GM21447 (cell line): ENCODE results near the gene ACKR3.
A peak's percentile ranks its signal among the peaks of the same experiment; 100 is the strongest.

Source experiments
- ATAC-seq: cut with Tn5 transposase; IDR thresholded peaks from one replicate; pipeline ENCODE4 v1.9.1; 2021; ENCODE audit not compliant: unreplicated experiment

The ACKR3 gene

DNA sequence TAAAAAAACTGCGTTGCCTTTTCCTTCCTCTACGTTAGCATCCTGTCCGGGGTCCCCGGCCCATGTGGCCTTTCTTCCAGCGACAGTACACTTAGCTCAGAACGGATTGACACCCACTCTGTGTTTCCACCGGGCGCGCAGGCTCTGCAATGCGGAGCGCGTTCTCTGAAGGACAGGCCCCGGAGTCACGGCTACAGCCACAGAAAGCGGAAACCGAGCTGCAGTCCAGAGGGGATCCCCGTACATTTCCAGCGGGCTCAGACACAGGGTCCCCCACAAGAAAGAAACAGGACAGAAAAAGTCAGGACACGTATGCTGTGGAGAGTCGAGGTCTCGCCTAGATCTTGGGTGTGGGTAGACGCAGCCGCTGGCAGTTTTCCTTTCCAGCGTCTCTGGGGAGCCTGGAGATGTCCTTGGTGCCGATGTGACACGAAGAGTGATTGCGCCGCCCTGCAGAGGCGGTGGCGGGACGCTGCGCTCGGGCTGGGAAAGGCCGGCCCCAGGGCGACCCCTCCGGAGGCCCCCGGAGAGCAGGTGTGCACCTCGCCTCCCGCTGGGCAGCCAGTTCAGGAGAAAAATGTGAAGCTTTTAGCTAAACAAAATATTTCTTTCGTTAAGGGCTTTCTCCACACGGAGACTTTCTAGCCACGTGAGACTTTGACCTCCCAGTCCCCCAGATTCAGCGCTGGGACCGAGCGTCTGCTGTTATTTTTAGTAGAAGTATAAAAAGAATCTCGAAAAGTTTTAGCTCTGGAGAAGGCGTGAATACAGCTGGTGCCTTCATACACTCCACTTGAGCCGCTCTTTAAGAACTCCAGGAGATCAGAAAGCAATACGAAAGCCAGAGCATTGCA, 1.3 kb upstream of the ACKR3 start:
- peak; percentile 41 for ATAC-seq

DNA sequence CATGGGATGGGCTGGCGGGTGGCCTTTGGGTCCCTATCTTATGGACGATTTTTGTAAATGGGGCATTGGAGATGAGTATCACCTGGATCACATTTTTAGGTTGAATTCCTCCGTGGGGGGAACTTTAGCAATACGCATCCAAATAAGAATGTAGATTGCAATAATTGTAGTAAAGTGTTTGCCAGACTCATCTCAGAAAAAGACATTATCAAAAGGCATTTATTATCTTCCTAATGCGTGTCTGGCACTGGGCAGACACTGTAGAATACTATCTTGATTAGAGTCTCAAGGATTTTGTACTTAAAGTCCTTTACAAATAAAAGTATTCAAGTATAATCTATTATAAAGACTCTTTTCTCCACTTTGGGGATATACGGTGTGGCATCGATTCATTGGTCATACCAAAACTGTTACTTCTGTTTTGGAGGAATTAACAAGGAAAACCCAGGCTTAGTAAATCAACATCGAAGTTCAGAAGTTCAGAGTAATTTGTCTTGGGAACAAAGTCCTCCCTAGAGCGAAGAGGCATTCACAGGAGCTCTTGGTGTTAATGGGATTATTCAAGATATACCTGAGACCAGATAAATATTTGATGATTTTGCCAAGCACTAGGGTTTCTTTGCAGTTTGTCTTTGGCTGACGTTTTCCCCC, 578 bp upstream of the ACKR3 start:
- ATAC-seq: no peak

DNA sequence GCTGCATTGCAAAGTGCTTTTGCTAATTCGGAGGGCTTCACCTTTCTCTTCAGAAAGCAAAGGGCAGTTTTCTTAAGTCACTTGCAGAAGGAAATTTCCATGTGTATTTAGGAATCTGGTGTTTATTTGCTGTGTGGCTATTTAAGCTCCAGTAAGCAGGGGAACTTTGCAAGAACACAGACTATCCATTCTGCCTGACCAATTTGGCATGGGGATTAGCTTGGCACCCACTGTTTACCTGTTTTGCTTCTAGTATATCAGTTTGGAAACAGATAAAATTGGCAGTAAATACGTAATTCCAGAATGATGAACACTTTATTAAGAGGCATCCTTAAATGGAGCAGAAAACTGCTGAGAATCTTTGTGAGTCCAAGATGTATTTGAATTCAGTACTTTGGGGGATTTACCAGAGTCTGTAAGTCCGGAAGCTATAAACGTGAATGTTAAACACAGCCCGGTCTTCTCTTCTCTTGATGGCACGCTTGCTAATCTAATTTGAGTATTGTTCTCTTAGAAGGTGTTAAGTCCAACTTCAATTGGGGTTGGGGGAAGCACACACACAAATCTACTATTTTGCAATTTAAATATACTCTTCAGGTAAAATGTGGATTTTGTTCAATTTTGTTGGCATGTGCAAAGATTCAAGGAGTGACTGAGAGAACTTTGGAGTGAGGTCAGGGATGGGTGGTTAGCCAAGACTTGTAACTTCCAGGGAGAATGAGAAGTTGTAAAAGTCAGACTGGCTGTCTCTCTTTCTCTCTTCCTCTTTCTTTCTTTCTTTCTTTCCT, 650 bp downstream of the ACKR3 start:
- ATAC-seq: peak; percentile 33

DNA sequence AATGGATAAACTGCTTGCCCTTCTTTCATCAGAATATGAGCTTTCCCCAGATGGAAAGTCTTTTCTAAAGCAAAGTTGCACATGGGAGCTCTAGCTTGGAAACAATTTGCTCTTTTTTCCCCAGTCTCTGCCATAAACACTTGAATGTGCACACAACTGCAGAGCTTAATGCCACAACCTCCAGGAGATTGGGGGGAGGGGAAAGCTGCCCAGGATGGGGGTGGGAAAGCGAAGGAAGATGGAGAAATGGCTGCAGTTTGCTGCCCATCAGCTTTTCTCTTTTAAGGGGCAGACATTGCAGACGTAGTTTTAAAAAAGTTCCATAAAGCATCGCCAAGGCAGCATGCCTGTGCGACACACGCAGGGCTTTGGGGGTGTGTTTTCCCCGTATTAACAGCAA, 1.5 kb downstream of the ACKR3 start:
- ATAC-seq: no peak

DNA sequence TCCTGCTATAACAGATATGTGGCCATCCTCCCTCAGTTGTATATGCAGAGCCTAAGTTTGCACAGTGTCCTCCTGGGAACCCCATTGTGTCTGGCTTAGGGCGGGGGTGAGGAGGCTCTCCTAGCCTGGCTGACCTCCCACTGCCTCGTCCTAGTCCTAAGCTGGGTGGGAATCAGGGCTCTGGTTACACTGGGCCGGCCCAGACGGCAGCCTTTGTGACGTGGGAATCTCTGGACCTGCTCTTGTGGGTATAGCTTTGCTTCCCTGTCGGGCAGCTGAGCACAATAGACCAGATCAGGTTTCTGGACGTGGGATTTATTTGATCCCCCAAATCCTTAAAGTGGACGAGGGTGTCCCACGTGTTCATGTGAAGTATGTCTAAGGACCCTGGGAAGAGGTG, 2.9 kb downstream of the ACKR3 start:
- no peak for ATAC-seq

DNA sequence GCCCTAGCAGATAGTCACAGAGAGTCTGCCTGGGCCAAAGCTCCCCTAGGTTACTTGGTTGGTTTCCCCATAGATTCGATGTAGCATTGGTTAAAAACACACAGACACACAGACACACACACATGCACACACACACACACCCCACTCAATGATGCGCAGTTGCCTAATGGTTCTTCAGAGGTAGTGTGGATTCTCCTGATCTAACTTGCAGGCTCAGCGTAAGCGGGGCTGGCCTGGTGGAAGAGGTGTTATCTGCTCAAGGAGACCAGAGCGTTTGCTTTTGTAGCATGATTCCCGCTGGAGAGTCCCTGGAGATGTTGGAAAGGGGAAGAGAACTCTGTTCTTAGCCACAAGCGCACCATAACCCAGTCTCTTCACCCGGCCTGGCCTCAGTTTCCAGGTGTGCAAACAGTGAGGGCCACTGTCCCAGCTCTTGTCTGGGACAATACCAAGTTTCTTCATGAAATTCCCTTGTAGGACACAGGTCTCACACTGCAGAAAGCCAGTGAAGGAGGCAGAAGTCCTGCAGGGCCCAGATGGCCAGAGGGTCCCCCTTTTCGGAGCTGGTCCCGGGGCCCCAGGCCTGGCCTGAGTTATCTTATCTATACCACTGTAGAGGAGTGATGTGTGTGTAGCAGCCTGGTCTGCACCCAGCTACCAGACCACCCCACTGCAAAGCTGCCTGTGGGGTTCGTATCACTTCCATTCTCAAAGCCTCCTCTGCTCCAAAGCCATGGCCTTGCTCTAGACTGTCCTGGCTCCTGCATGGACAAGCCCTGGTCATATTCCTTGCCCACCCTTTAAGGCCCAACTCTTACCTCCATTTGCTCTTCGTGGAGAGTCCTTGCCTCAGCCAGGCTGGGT, 3.7 kb downstream of the ACKR3 start:
- no peak for ATAC-seq

DNA sequence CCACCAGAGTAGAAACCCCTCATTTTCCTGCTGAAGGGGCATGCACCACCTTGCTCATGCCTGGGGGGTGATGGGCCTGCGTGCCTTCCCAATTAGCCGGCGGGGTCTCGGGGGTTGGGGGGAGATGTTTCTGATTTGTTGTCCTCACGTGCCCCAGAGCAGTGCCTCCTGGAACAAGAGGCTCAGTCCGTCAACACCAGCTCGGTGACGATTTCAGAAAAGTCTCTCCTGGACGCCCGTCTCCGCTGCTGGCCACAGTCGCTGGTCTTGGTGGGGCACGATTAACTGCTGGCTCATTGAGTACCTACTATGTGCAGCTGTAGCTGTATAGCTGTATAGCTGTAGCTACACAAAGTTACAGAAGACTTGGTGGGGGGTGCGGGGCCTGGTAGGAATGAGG, 4.4 kb downstream of the ACKR3 start:
- no peak for ATAC-seq

DNA sequence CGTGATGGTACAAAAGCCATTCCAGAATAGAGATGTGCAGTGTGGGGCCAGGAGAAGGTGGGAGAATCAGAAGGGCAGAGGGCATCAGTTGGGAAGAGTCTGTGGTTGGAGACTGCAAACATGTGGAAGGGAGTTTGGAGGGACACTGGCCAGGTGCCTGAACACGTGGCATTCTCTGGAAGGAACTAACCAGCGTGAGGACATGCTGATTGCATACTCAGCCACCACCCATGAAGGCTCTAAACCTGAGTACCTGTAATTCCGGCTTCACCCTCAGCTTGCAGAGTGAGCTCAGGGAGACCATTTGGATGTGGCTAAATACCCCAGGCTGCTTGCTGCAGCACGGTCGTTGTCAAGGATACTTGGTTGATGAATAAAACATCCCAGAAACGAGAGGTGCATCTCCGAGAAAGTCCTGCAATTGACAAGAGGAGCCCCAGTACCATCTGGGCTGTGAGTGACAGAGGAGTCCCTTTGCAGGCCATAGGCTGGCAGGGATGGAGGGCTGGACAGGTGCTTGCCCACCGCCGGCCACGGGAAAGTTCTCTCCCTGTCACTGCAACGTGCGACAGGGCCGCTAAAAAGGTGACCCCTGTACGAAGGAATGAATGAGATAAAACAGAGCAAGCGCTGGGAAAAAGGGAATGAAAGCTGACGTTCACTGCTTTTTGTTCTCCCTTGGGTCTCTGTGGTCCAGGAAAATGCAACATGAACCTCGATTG, 5.0 kb downstream of the ACKR3 start:
- ATAC-seq: no peak

DNA sequence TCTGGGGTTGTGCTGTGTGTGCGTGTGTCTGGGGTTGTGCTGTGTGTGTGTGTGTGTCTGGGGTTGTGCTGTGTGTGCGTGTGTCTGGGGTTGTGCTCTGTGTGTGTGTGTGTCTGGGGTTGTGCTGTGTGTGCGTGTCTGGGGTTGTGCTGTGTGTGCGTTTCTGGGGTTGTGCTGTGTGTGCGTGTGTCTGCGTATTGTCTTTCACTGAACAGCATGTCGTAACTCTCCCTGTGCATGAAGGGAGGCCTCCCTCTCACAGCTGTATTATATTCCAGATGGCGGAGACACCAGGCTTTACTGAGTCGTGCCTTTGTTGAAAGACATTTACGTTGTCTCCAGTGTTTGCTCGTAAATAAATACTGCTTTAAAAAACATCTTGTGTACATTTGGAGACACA, 5.9 kb downstream of the ACKR3 start:
- ATAC-seq: no peak

DNA sequence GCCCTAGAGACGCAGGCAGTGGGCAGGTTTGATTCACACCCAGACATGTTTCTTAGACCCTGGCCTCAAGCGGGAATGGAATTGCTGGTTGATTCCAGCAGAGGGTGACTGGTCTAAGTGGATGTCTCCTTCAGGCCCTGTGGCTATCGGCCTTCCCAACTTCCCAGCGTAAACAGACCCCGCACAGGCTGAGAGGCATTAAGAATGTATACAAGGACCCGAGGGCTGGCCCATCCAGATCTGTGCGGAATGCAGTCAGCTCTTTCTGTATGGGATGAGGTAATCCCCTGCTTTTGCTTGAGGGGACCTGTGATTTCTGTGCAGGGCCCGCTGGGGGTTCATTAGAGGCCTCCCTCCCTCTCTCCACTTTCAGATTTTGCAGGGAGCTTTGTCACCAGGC, 6.5 kb downstream of the ACKR3 start:
- ATAC-seq: no peak

DNA sequence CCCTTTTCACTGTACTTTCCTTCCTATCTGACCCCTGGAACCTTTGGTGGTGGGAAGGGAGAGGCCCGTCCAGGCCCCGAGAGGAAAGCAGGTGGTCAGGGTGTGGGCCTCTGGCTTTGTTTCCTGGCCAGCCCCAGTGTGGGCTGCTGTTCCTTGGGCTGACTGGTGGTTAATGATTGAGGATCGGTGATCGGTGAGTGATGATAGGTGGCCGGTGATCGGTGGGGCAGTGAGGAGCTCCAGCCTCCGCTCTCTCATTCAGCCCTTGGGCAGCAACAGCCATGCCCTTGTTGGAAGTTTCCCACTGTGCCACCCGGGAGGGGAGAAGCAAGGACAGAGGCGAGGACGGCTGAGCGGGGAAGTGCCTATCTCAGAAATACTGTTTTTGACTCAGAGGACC, 7.3 kb downstream of the ACKR3 start:
- ATAC-seq: no peak

DNA sequence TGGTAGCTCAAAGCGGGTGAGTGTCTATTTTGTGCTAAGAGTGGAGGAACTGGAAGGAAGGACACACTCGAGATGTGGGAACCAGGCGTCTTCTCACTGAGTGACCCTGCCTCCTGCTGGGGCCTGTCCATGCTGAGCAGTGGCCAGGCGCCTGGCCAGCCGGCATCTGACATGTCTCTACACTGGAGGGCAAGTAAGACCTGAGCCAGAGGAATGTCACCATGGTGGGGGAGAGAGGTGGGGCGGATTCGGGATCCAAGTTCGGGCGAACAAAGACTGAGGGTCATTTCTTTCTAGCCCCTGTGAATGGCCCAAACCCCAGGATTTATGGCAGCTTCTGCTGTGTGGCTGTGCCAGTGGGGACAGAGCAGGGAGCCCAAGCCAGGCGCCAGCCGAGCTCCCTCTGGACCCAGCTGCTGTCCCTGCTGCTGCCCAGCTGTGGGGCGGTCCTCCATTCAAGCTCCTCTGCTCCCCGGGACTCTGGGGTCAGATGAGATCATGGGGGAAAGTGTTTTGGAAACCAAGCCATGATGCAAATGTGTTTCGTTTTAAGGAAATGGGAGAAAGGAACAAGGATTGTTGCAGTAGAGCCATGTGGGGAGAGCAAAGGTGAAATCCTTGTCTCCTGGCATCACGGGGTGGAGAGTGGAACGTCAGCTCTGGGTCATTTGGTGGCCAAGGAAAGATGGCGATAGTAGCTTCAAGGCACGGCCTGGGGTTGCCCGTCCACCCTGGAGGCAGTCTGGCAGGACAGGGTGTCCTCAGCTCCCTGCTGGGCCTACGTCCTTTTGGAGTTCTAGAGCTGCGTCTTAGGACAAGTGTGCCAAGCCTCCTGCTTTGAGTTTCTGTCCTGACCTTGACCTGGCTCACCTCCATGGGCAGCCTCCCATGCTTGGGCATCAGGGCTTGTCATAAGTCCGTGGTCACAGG, 8.1 kb downstream of the ACKR3 start:
- ATAC-seq: no peak

DNA sequence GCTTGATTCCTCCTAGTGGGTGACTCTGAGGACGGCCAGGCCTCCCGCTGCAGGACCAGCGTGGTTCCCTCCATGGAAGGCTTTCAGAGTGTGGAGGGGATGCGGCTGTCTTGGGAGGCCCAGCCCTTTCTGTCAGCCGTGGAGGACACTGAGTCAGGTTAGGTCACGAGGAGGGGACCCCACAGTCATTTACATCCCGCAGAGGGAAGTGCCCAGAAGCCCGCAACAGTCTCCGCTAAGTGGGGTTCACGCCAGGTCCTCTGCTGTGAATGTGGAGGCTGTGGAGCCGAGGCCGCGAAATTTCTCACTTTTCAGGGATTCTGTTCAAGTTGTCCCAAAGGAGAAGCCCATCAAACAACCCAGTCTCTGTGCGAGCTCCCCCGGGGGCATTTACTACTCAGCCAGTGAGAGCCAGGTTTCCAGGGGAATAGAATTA, 8.8 kb downstream of the ACKR3 start:
- no peak for ATAC-seq

DNA sequence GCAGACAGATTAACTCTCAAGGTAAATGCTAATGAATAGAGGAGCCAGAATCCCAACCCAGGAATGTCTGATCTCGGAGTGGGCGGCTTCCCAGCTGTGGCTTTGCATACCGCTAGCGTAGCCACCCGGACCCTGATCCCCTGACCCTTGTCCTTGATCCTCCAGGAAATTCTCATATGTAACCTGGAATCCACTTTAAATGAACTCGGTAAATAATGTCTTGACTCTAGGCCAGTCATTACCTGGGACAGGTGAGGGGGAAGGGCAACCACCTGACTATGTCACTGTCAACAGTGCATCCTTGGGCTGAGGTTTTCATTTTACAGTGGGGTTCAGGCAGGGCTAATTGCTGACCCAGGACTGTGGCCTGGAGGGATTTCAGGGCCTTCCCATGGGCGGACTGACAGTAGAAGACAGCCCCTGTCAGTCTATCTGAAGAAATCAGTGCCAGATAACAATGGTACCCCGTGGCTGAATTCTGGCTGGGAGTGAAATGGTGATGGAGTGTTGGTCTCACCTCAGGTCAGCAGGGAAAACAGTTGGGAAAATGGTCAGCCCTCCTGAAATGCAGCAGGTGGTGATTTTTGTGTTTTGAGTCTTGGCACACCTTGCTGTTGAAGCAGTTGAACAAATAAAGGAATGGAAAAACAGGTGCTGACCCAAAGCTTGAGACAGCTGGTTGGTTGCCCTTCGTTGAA, 9.6 kb downstream of the ACKR3 start:
- no peak for ATAC-seq

DNA sequence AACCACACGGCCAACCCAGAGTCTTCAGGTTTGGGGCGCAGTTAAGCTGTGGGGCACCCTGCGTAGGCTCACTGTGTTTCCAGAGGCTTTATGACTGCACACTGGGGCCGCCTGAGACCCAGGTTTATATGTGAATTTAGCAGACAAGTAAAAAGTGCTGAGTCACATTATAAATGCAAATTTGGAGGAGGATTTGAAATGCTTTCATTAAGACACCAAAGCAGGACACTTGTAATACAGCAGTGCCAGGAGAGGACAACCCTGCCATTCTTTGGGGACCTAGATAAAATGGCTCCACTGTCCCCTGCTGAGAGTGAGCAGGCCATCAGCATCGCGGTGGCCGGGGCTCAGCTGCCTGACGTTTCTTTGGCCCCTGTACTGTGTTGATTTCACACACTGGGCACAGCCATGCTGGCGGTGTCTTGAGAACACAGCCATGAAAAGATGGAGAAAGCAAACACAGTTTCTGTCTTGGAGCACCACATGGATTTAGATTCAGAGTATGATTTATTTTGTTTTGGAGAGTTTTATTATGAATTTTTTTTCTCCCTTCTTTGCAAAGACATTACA, 10.2 kb downstream of the ACKR3 start:
- no peak for ATAC-seq

DNA sequence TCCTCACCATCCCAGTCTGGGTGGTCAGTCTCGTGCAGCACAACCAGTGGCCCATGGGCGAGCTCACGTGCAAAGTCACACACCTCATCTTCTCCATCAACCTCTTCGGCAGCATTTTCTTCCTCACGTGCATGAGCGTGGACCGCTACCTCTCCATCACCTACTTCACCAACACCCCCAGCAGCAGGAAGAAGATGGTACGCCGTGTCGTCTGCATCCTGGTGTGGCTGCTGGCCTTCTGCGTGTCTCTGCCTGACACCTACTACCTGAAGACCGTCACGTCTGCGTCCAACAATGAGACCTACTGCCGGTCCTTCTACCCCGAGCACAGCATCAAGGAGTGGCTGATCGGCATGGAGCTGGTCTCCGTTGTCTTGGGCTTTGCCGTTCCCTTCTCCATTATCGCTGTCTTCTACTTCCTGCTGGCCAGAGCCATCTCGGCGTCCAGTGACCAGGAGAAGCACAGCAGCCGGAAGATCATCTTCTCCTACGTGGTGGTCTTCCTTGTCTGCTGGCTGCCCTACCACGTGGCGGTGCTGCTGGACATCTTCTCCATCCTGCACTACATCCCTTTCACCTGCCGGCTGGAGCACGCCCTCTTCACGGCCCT, 11.2 kb downstream of the ACKR3 start:
- no peak for ATAC-seq

DNA sequence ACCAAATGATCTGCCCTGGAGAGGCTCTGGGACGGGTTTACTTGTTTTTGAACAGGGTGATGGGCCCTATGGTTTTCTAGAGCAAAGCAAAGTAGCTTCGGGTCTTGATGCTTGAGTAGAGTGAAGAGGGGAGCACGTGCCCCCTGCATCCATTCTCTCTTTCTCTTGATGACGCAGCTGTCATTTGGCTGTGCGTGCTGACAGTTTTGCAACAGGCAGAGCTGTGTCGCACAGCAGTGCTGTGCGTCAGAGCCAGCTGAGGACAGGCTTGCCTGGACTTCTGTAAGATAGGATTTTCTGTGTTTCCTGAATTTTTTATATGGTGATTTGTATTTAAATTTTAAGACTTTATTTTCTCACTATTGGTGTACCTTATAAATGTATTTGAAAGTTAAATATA, 11.9 kb downstream of the ACKR3 start:
- ATAC-seq: no peak

DNA sequence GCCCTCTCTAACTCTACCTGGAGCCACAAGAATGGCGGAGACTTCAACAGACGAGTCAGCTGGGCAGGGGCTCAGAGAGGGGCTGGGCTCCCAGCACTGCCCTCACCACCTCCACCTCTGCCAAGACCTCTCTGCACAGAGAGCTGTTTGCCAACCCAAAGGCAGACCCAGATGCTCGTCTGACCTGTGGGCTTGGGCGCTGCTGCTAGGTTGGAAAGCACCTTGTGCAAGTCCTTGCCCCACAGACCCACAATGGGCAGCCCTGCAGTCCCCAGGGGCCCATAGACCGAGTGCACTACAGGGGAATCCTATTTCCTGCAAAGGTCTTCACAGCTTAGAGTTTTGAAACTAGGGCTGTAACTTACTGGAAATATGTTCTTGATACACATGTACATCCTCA, 13.3 kb downstream of the ACKR3 start:
- ATAC-seq: no peak
